Epithelial cell of prostate (primary cell): ENCODE measurements around the gene SCLT1.

Source experiments
- DNase-seq: peaks from one replicate; pipeline ENCODE4 v3.0.0-alpha.2; 2011; ENCODE audit warnings: low read depth, low spot score
- H3K27ac ChIP-seq: fragments of 450-650 bp; 2 replicates; pipeline ENCODE4 v1.5.1; 2017; ENCODE audit warnings: mild to moderate bottlenecking

The SCLT1 gene

GRCh38 chr4:128880662-128881061, 212.7 kb downstream of the SCLT1 start:
- no peak overlapping the region for H3K27ac ChIP-seq
- DNase-seq: no peak

- no peak for DNase-seq
- H3K27ac ChIP-seq: no peak overlapping the region
Measured at GRCh38 chr4:128879971-128880370, 213.4 kb downstream of the SCLT1 start.

GRCh38 chr4:128879283-128879682, 214.1 kb downstream of the SCLT1 start:
- no peak for DNase-seq

GRCh38 chr4:128877934-128878333, 215.4 kb downstream of the SCLT1 start:
- DNase-seq: no peak
- no peak overlapping the region for H3K27ac ChIP-seq

More at GRCh38 chr4:128879283-128879682, 214.1 kb downstream of the SCLT1 start:
- H3K27ac ChIP-seq: no peak overlapping the region

GRCh38 chr4:128876200-128876599, 217.1 kb downstream of the SCLT1 start:
- no peak for DNase-seq
- H3K27ac ChIP-seq: no peak overlapping the region

GRCh38 chr4:128871948-128872347, 221.4 kb downstream of the SCLT1 start:
- no peak for DNase-seq
- H3K27ac ChIP-seq: no peak overlapping the region

GRCh38 chr4:128869776-128870509, 223.4 kb downstream of the SCLT1 start:
- no peak for DNase-seq
- no peak overlapping the region for H3K27ac ChIP-seq

- DNase-seq: no peak
- H3K27ac ChIP-seq: no peak overlapping the region
Measured at GRCh38 chr4:128868758-128869157, 224.6 kb downstream of the SCLT1 start.

- no peak overlapping the region for H3K27ac ChIP-seq
- DNase-seq: no peak
Measured at GRCh38 chr4:128866691-128867090, 226.6 kb downstream of the SCLT1 start.

- H3K27ac ChIP-seq: no peak overlapping the region
Measured at GRCh38 chr4:128866269-128866668, 227.1 kb downstream of the SCLT1 start.

GRCh38 chr4:128865132-128865531, 228.2 kb downstream of the SCLT1 start:
- DNase-seq: no peak
- no peak overlapping the region for H3K27ac ChIP-seq

More at GRCh38 chr4:128866269-128866668, 227.1 kb downstream of the SCLT1 start:
- no peak for DNase-seq

GRCh38 chr4:128863312-128864075, 229.8 kb downstream of the SCLT1 start:
- no peak overlapping the region for H3K27ac ChIP-seq
- DNase-seq: no peak

- H3K27ac ChIP-seq: no peak overlapping the region
- DNase-seq: no peak
Measured at GRCh38 chr4:128862608-128863311, 230.6 kb downstream of the SCLT1 start.

GRCh38 chr4:128861856-128862518, 231.4 kb downstream of the SCLT1 start:
- DNase-seq: no peak
- H3K27ac ChIP-seq: no peak overlapping the region

GRCh38 chr4:128859887-128860677, 233.3 kb downstream of the SCLT1 start:
- no peak for DNase-seq
- H3K27ac ChIP-seq: no peak overlapping the region

GRCh38 chr4:128858879-128859671, 234.3 kb downstream of the SCLT1 start:
- DNase-seq: no peak
- no peak overlapping the region for H3K27ac ChIP-seq

GRCh38 chr4:128856246-128856645, 237.1 kb downstream of the SCLT1 start:
- DNase-seq: no peak
- H3K27ac ChIP-seq: no peak overlapping the region

- DNase-seq: no peak
- H3K27ac ChIP-seq: no peak overlapping the region
Measured at GRCh38 chr4:128855621-128856020, 237.7 kb downstream of the SCLT1 start.

- no peak for DNase-seq
- no peak overlapping the region for H3K27ac ChIP-seq
Measured at GRCh38 chr4:128854433-128854832, 238.9 kb downstream of the SCLT1 start.
